ENCODE data around the gene GAS7.

The GAS7 gene

GRCh38 chr17:10183931-10184930, 14.2 kb downstream of the GAS7 start:
- TF ChIP-seq ARNT (IDR thresholded peaks at IDR 0.05), result no peak
- no peak for TF ChIP-seq FOXK2 (IDR thresholded peaks at IDR 0.05)
- TF ChIP-seq LEF1 (IDR thresholded peaks at IDR 0.05; ENCODE audit: borderline replicate concordance), result no peak
- CTCF ChIA-PET, result no interaction called here
- no peak for DNase-seq (ENCODE audit: extremely low spot score)
- POLR2A ChIA-PET, result no interaction called here

GRCh38 chr17:10182785-10183184, 15.6 kb downstream of the GAS7 start:
- ChIA-PET POLR2A (no interaction called here), CTCF (interaction anchor here (0.7 kb wide), 1 partner anchor 47 kb away, joined by 3 read pairs; no protein-coding TSS in a partner anchor)
- DNase-seq (ENCODE audit: extremely low spot score), result no peak
- TF ChIP-seq L3MBTL2 (conservative IDR thresholded peaks at IDR 0.05) (no peak), ZNF384 (IDR thresholded peaks at IDR 0.05) (no peak), BHLHE40 (IDR thresholded peaks at IDR 0.05; ENCODE audit: borderline replicate concordance) (no peak), HDGF (IDR thresholded peaks at IDR 0.05; ENCODE audit: borderline replicate concordance) (no peak), FOXM1 (IDR thresholded peaks at IDR 0.05; ENCODE audit: borderline replicate concordance) (no peak), ELF4 (IDR thresholded peaks at IDR 0.05) (no peak), TARDBP (IDR thresholded peaks at IDR 0.05) (no peak), LEF1 (IDR thresholded peaks at IDR 0.05; ENCODE audit: borderline replicate concordance) (no peak), SP1 (IDR thresholded peaks at IDR 0.05) (no peak), FOXK2 (IDR thresholded peaks at IDR 0.05) (no peak), SUZ12 (IDR thresholded peaks at IDR 0.05) (no peak), CTBP1 (IDR thresholded peaks at IDR 0.05; ENCODE audit: borderline replicate concordance) (no peak), ARNT (IDR thresholded peaks at IDR 0.05) (no peak), NFRKB (IDR thresholded peaks at IDR 0.05) (no peak), FOXA1 (IDR thresholded peaks at IDR 0.05) (no peak)
- TF ChIP-seq, protein P1, sequence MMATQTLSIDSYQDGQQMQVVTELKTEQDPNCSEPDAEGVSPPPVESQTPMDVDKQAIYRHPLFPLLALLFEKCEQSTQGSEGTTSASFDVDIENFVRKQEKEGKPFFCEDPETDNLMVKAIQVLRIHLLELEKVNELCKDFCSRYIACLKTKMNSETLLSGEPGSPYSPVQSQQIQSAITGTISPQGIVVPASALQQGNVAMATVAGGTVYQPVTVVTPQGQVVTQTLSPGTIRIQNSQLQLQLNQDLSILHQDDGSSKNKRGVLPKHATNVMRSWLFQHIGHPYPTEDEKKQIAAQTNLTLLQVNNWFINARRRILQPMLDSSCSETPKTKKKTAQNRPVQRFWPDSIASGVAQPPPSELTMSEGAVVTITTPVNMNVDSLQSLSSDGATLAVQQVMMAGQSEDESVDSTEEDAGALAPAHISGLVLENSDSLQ (IDR thresholded peaks at IDR 0.05), result no peak

- no peak for DNase-seq (ENCODE audit: extremely low spot score)
- POLR2A ChIA-PET, result no interaction called here
- CTCF ChIA-PET, result interaction anchor here (0.7 kb wide), 1 partner anchor 9 kb away, joined by 4 read pairs; no protein-coding TSS in a partner anchor
- TF ChIP-seq TARDBP (IDR thresholded peaks at IDR 0.05) (no peak), ARNT (IDR thresholded peaks at IDR 0.05) (no peak), ELF4 (IDR thresholded peaks at IDR 0.05) (no peak), SUZ12 (IDR thresholded peaks at IDR 0.05) (no peak), FOXK2 (IDR thresholded peaks at IDR 0.05) (no peak), NFRKB (IDR thresholded peaks at IDR 0.05) (no peak), FOXM1 (IDR thresholded peaks at IDR 0.05; ENCODE audit: borderline replicate concordance) (no peak), CTBP1 (IDR thresholded peaks at IDR 0.05; ENCODE audit: borderline replicate concordance) (no peak), HDGF (IDR thresholded peaks at IDR 0.05; ENCODE audit: borderline replicate concordance) (no peak), LEF1 (IDR thresholded peaks at IDR 0.05; ENCODE audit: borderline replicate concordance) (no peak), L3MBTL2 (conservative IDR thresholded peaks at IDR 0.05) (no peak)
- TF ChIP-seq, protein P1 (IDR thresholded peaks at IDR 0.05), result no peak
Measured at GRCh38 chr17:10178506-10178991, 19.9 kb downstream of the GAS7 start.

DNA sequence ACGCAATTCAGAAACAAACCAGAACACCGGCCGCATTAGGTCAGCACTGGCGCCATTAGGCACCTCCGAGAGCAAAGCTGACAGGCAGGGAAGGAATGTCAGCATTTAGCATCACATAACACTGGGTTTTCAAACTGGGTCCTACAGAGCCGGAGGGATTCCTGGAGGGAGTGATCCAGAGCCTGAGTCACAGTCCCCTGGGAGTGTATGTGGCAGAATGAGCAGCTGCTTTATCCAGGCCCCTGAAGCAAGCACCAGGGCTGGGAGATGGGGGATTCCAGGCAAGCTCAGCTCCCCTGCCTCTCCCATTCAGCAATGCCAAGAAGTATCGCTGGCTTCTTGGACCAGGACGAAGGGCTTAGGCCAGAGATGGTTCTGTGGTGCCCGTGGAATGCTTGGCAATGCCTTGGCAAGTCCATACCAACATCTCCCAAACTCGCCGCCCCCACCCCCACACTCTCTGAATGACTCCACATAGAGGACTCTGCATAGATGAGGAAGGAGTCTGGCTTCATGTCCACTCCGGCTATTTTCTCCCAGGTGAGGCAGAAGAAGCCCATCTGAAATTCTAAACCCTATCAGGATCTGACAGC, 20.4 kb downstream of the GAS7 start:
- POLR2A ChIA-PET, result no interaction called here
- DNase-seq (ENCODE audit: extremely low spot score), result no peak
- TF ChIP-seq BHLHE40 (IDR thresholded peaks at IDR 0.05; ENCODE audit: borderline replicate concordance) (no peak), NFRKB (IDR thresholded peaks at IDR 0.05) (no peak), CTBP1 (IDR thresholded peaks at IDR 0.05; ENCODE audit: borderline replicate concordance) (no peak), FOXK2 (IDR thresholded peaks at IDR 0.05) (no peak)
- CTCF ChIA-PET, result no interaction called here

GRCh38 chr17:10177131-10177912, 21.1 kb downstream of the GAS7 start:
- POLR2A ChIA-PET, result no interaction called here
- no peak for TF ChIP-seq FOXA1 (IDR thresholded peaks at IDR 0.05)
- TF ChIP-seq, protein P1 (IDR thresholded peaks at IDR 0.05), result no peak
- TF ChIP-seq LEF1 (IDR thresholded peaks at IDR 0.05; ENCODE audit: borderline replicate concordance), result no peak
- no peak for TF ChIP-seq ZNF384 (IDR thresholded peaks at IDR 0.05)
- TF ChIP-seq L3MBTL2 (conservative IDR thresholded peaks at IDR 0.05), result no peak
- TF ChIP-seq HDGF (IDR thresholded peaks at IDR 0.05; ENCODE audit: borderline replicate concordance), result no peak
- no peak for TF ChIP-seq FOXK2 (IDR thresholded peaks at IDR 0.05)
- no peak for TF ChIP-seq NFRKB (IDR thresholded peaks at IDR 0.05)
- TF ChIP-seq CTBP1 (IDR thresholded peaks at IDR 0.05; ENCODE audit: borderline replicate concordance), result no peak
- TF ChIP-seq TARDBP (IDR thresholded peaks at IDR 0.05), result no peak
- no peak for TF ChIP-seq FOXM1 (IDR thresholded peaks at IDR 0.05; ENCODE audit: borderline replicate concordance)
- TF ChIP-seq BHLHE40 (IDR thresholded peaks at IDR 0.05; ENCODE audit: borderline replicate concordance), result no peak
- no peak for TF ChIP-seq SP1 (IDR thresholded peaks at IDR 0.05)
- TF ChIP-seq SUZ12 (IDR thresholded peaks at IDR 0.05), result no peak
- TF ChIP-seq ELF4 (IDR thresholded peaks at IDR 0.05), result no peak
- no peak for TF ChIP-seq ARNT (IDR thresholded peaks at IDR 0.05)

More at GRCh38 chr17:10177131-10177912, 21.1 kb downstream of the GAS7 start:
- CTCF ChIA-PET, result no interaction called here
- no peak for DNase-seq (ENCODE audit: extremely low spot score)
